HG03521 (cell line): ENCODE results near the gene ZCCHC2.

Experiments used
- ATAC-seq: cut with Tn5 transposase; IDR thresholded peaks from one replicate; pipeline ENCODE4 v1.9.1; 2021; ENCODE audit warnings: mild to moderate bottlenecking, moderate library complexity; ENCODE audit not compliant: unreplicated experiment

Gene ZCCHC2

DNA sequence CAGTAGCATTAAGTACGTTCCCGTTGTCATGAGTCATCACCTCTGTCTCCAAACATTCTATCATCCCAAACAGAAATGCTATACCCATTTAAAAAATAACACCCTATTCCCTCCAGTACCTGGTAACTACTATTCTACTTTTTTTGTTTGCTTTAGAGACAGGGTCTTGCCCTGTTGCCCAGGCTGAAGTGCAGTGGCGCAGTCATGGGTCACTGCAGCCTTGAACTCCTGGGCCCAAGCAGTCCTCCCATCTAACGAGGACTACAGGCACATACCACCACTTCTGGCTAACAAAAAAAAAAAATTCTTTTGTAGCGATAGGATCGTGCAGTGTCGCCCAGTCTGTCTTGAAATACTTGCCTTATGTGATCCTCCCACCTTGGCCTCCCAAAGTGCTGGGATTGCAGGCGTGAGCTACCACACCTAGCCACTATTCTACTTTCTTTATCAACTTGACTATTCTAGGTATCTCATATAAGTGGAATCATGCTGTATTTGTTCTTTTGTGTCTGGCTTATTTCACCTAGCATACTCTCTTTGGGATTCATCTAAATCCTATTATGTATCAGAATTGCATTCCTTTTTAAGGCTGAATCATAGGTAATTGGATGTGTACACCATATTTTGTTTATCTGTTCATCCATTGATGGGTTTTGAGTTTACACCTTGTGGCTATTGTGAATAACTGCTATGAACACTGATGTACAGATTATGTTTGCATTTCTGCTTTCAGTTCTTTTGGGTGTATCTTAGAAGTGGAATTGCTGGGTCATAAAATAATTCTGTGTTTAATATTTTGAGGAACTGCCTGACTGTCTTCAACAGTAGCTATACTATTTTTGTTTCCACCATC, 14.4 kb downstream of the ZCCHC2 start:
- no peak for ATAC-seq

DNA sequence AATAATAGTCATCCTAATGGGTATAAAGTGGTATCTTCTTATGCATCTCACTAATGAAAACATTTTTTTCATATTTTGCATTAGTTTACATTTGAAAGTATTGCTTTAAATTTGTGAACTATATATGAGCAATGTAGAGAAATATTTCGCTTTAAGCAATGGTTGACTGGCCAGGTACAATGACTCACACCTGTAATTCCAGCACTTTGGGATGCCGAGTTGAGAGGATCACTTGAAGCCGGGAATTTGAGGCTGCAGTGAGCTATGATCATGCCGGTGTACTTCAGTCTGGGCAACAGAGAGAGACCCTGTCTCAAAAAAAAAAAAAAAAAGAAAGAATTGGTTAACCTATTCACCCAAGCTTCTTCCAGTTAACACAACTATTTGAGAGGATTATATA, 15.1 kb downstream of the ZCCHC2 start:
- ATAC-seq = no peak

DNA sequence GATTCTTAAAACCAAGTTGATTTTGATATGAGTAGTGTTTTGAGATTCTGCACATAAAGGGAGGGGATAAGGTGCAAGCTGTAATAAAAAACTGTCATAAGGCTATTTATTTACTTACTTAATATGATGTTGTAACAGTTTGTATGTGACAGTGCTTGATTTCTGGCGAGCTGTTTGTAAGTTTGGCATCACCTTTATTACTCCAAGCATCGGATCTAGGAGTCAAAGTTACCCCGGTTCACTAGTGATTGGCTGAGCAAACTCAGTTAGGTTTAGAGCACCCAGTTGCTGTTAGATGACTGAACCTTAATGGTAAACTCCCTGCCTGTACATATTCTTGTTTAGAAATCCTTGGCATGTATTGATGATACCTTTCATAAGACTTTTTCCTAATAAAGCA, 16.1 kb downstream of the ZCCHC2 start:
- ATAC-seq = no peak

DNA sequence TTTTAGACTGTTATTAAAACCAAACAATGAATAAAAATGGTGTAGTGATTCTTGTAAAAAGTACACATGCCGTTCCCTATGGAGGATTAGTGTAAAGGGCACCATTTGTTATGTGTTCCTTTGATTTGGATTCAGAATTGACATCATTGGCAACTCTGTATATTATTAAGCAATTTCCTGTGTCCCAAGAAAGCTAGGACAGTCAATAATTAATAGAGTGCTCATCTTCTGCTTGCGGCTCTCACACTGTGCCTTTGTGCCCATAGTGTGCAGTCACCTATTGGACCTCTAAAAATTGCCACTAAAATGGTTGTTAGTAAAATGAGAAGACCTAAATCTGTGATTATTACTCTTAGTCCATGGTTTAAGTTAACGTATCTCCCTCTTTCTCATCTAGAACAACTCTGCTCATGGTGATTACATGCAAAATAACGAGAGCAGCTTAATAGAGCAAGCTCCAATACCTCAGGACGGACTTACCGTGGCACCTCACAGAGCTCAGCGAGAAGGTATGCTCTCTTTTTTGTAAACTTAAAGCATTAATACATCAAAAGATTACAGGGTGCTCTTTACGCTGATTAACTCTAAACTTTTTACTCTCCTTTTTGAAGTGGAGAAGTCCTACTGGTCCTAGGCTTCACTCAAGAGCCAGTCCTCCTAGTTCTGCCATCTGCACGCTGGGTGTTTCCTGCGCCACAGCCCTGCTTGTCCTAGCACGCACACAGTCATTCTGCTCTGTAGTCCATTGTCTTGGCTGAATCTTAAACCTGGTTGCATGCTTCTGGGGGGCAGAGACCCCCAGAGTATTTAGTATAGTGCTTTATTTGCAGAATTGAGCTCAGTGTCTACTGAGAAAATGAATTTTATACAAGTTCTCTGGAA, 16.7 kb downstream of the ZCCHC2 start:
- ATAC-seq = no peak

DNA sequence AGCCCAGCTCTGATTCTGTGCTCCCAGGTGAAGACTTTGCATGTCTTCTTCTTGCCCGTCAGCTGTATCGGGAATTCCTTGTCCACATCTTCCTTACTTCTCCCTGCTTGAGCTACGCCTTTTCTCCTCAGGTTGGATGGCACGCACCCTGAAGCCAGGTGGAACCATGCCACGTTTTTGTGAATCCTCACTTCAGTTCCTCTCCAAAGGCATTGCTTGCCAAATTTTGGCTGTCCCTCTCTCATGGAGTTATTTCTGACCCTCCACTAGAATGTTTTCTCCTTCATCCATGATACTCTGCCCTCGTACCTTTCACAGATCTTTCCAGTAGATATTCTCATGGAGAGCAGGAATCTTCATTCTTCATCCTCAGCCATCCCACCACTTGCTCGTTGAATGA, 20.2 kb downstream of the ZCCHC2 start:
- ATAC-seq = no peak

DNA sequence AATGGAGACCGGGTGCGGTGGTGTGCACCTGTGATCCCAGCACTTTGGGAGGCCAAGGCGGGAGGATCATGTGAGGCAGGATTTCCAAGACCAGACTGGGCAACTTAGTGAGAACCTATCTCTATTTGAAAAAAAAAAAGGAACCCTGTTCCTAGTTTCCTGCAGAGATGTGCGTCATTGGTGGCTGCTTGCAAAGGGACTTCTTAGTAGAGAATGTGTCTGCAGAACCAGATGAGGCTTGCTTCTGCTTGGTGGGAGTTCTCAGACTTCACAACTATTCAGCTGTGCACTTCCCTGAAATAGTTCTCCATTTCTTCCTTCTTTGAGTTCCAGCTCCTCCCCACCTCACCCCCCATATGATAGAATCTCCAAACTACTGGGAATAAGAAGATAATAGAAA, 22.3 kb downstream of the ZCCHC2 start:
- no peak for ATAC-seq

DNA sequence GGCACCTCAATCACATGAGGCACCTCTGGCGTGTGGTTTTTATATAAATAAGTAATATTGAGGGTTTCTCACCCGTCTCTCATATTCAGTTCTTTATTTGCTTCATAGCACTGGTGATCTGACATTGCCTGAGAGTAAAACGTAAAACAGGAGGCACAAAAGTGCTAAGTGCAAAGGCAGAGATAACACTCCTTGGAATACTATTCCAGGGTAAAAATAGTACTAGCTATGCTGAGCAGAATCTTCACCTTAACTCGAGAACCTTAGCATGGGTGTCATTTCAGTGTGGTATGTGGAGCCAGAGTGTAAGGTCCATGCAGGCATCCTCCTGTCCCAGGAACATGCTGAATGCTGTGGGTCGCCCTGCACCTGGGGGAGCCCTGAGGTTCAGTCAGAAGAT, 26.9 kb downstream of the ZCCHC2 start:
- no peak for ATAC-seq

DNA sequence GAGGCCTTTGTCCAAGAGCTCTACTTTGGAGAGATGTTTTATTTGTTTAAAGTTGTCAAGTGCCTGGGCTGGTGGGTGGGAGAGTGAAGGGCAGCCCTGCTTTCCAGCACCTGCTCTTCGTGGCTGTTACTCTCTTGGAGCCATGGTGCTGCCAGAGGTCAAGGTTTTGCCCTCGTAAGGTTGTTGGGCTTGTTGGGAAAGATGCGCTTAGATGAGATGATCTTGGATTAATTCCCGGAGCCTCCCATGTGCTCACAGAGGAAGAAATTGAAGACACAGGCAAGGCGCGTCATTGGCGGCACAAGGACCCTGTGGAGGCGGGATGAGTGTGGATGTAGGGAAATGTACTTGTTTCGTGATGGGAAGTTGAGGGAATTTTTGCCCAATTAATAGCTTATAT, 27.9 kb downstream of the ZCCHC2 start:
- ATAC-seq = no peak

DNA sequence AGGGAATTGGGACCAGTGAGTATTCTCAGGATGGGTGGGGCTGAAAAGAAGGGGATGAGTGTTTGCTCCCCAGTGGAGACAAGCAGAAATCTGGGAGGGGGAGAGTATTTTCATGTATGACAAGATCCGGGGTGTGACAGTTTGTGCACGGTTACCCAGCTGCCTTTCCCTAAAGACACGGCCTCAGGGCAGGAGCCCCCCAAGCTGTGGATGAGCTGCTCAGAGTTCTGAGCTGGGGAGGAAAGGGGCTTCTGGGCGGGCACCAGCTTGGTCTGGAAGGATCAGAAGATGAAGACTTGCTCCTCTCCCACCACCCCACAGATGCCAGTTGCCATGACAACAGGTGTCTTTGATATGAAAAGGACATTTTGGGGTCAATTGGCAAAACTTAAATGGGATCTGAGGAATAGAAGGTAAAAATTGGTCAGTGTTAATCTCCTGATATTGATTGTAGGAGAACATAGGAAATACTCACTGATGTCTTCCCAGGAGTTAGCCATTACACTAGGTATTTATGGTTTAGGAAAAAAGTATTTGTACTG, 29.2 kb downstream of the ZCCHC2 start:
- ATAC-seq = no peak

DNA sequence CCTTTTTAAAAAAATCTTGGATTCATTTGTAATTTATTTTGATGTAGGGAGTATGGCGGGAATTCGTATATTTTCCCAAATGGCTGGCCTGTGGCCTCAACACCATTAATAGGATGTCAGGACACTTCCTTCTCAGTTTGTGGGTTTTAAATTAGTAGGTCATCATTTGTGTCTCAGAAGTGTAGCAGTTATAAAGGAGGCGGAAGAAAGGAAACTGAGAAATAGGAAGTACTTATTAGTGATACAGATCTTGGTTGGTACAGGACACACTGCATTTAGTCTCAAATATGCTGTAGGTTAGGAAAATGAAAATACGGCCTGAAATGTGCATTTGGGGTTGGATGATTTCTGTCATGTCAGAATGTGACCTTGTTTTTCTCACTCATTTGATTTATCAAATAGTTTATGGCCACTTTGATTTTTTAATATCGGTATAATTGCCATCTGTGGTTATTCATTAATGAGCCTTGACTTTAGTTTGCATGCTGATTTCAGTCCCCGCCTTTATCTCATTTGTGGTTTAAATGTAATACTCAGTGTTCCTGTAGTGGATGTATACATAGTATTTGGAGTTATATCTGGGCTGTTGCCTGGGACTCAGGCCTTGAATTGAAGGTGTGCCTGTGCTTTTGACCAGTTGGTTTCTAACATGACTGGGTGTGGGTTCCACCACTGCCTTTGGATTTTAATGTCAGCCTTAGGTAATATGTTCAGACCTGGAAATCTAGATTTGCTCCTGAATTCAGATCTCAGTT, 31.4 kb downstream of the ZCCHC2 start:
- ATAC-seq = no peak

DNA sequence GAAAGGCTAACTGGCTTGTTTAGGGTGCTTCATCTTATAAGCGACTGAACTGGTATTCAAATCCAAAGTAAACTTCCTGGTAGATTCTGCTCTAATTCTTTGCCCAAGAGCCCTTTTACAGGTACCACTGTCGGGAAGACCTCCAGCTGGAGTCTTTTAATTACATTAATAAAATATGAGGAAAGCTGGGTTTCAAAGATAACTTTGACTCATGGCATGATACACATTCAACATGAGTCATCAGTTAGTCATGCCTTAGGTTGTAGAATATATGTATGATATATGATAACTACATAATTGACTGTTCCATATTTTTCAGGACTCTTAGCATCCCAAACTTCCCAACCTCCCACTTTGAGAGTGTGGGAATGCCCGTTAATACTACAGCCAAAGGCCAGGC, 32.3 kb downstream of the ZCCHC2 start:
- no peak for ATAC-seq

DNA sequence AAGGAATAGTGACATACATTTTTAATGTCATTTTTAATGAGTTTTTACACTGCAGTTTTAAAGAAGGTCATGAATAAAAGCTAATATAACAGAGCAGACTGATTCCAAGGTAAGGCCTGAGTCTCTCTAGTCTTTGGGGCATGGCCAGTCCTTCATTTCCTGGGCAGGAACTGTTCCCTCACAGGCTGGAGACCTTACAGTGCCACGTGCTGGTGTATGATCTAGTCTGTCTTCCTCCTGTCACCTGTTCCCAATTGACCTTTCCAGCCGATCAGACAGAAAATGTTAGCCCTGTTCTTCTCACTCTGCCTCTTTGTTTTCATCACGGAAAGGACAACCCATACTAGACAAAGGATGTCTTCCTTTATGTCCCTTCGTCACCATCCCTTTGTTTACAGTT, 33.6 kb downstream of the ZCCHC2 start:
- ATAC-seq = no peak

DNA sequence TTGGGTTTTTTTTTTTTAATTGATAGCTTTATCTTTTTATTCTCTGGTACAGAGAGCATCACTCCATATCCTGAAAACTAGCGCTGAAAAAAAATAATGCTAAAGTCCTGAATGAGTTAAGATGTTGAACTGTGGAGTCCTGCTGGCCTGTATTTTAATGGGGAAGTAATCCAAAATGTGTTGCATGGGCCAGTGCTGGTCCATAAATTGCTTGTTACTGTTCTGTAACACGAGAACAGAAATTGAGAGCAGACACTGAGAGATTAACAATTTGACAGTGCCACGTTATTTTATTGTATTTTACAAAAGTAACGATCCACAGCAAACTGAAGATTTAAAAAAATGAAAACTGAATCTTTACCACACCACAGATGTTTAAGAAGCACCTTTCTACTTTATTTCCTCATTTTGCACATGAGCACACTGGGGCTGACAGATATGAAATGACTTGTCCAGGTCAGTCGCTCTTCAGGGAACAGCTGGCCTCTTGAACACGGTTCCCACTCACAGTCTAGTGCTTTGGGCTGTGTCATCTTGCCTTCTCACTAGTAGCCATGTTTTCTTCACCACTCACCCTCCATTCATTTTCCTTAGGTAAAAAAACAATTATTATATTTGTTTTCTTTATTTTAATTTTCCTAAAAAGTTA, 35.3 kb downstream of the ZCCHC2 start:
- no peak for ATAC-seq

DNA sequence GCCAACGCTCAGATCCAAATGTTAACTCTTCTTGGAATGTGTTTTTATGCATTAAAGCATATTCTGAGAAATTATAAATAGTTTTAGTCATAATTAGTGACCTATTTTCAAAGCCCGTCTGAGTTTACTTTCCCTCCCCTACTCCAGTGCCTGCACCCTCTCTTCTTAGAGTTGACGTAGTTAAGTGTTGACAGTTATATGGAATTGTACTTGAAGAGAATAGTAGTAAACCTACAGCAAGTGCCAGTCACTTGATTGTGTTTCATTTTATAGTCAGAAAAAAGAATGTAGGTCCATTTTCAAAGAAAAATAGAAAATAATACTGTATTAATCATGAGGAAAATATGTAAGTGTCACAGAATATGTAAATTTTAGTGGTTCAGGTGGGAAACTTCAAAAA, 41.2 kb downstream of the ZCCHC2 start:
- ATAC-seq = no peak

DNA sequence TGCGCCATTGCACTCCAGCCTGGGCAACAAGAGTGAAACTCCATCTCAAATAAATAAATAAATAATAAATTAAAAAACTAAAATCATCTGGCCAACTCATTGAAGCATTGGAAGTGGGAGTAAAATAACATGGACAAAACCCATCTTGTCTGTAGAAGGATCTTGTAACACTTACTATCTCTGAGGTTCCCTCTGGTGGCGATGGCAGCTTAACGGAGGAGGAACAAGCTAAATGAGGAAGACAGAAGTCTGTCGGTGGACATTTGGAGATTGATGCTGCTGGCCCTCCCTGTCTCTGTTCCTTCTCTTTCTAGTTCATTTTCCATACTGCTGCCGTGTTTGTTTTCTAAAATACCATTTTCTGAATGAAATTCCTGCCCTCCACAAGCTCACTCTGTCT, 43.4 kb downstream of the ZCCHC2 start:
- ATAC-seq = no peak

DNA sequence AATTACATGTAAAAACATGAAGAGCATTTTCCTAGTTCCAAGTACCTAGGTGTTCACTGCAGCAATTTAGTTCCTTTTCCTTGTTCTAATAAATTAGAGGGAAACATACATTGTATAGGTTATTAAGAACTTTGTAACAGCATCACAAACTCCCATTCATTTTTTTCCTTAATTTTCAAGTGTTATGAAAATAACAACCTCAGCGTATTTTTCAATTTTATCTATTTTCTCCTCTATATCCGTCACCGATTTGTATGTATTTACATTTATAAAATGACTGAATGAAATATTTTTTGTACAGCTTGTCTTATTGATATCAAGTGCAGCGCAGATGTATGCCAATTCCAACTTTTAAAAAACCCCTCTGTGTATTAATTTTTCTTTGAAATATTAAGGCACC, 44.0 kb downstream of the ZCCHC2 start:
- no peak for ATAC-seq

DNA sequence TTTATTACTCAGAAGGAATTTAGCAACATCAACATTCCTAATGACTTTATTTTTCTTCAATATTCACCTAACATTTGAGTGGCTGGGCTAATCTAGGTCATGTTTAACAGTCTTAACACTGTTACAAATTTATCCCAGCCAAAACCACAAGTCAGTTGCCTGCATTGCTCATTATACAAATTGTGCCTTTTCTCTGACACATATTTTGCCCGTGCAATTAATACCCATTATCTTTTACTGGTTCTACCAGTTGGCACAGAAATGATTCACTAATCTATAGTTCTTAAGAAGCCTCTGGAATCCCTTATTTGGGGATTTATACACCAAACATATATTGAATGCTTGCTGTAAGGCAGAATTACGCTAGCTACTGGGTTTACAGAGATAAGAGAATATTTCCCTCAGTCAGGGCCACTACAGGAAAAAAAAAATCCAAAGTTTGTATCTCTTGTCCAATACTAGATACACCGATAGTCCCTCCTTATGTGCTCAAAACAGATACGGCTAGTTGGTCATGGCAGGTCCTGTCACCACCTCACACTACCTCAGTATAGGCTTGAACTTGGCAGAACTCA, 46.3 kb downstream of the ZCCHC2 start:
- no peak for ATAC-seq

DNA sequence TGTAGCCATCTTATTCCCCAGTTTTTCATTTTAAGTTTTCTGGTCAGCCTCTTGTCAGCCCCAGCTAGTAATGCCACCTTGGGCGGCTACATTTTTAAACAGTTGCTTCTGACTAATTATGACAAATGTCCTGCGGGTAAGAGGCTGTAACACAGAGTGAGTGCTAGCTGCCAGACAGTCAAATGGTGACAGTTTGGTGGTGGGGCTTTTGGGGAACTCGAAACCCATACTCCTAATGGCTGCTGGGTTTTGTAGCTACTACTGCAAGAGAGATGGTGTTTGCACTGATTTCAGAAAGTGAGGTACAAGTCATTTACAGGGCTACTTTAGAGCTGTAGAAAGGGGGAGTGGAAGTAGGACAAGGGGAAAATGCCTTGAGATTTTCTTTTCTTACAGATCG, 48.2 kb downstream of the ZCCHC2 start:
- no peak for ATAC-seq

DNA sequence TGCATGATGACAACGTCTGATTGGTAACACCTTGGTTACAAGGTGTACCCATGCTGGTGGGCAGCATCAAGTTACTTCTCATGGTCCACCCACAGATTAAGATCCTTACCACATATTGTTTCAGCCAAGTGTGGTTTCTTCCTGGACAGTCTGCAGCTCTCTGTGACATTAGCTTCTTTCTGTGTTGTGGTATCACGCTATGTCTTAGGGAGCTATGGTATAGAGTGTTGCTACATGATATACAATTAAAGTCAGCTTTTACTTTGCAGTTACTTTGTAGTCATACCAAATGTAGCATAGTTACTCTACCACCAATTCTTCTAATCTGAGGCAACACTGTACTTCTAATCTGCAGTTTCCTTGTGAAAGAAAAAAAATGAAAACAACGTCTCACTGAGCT, 48.8 kb downstream of the ZCCHC2 start:
- ATAC-seq = no peak

DNA sequence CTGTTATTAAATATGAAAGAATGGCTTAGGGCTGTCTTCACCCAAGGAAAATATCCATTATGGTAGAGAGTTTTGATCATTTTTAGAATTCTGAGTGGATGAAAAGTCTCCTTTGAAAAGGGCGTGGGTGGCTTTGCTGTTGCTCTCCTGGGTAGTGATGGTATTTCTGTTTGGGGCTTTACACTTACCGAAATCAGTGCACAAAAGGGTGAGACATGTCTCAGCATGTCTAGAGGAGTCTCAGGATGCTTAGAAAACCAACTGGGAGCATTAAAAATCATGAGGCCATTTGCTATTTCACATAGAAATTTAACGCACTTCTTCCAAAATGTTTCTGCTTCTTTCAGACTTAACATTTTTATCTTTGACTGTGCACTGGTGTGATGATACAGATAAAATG, 49.6 kb downstream of the ZCCHC2 start:
- no peak for ATAC-seq
